HG03159 (cell line): ENCODE results near the gene CALHM1.

Source experiments
- ATAC-seq: cut with Tn5 transposase; IDR thresholded peaks from one replicate; pipeline ENCODE4 v1.9.1; 2021; ENCODE audit warnings: mild to moderate bottlenecking, moderate library complexity; ENCODE audit not compliant: unreplicated experiment

Gene CALHM1

GRCh38 chr10:103457176-103457712 is 1.5 kb downstream of the CALHM1 start:
- no peak for ATAC-seq

DNA sequence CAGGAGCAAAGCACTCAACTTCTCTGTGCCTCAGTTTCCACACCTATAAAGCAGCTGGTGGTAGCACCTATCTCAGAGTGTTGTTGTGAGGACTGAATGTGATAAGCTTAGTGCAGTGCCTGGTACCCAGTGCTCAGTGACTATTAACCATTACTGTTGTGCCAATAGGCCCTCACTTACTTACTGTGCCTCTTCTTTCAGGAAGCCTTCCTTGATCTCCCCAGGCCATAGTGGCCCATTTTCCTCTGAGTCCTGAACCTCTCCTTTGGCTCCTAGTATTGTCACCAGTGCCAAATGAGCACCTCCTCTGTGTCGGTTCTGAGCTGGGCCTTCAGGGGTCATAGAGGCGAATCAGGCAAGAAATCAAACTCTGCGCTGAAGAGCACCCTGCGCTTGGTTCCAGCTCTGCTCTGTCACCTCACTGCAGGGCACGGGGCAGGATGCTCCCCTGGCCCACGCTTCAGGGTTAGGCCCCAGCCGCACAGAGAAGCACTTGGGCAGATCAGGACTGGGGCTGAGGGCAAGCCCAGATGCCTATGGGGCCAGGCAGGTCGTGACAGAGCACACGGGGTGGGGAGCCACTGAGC is 2.5 kb downstream of the CALHM1 start:
- no peak for ATAC-seq

DNA sequence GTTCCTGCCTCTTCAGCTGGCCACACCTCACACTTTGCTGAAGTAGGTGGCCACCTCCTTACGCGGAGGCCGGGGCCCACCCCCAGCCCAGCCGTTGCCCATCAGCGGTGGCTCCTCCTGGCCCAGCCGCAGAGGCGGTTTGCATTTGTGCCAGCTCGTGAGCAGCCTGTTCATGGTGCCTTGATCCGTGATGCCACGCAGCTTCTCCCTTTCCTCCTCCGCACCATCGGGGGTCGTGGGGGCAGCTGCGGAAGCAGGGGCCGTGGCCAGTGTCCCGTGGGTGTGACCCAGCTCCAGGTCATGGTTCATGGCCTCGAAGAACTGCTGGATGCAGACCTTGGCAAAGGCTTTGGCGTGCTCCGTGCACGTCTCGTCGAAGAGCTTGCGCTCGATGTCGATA is 3.5 kb downstream of the CALHM1 start:
- no peak for ATAC-seq

DNA sequence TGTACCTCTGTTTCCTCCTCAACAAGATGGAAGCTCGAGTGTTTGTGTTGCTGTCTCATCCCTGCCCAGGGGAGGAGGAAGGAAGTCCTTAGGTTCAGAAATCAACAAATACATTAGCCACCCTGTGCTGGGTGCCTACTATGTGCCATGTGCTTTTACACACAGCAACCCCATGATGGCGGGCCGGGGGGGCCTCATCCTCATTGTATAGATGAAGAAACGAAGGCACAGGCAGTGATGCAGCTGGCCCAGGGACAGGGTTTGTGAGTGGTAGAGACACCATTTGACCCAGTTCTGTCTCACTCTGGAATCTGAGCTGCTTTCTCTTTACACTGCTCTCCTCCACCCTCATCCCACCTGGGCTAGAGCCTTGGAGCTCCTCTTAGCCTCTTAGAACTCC is 4.7 kb downstream of the CALHM1 start:
- no peak for ATAC-seq

GRCh38 chr10:103452506-103453230 is 6.0 kb downstream of the CALHM1 start:
- no peak for ATAC-seq

- ATAC-seq, result peak; percentile 70
Observed at GRCh38 chr10:103451831-103452505, 6.7 kb downstream of the CALHM1 start, which contains the start of gene CALHM2. CALHM2 (minus strand) TSS chr10:103452370; CDS start chr10:103449941, 2,429 bp downstream.

GRCh38 chr10:103451091-103451813 is 7.4 kb downstream of the CALHM1 start:
- no peak for ATAC-seq

GRCh38 chr10:103450201-103450695 is 8.5 kb downstream of the CALHM1 start:
- ATAC-seq, result no peak

DNA sequence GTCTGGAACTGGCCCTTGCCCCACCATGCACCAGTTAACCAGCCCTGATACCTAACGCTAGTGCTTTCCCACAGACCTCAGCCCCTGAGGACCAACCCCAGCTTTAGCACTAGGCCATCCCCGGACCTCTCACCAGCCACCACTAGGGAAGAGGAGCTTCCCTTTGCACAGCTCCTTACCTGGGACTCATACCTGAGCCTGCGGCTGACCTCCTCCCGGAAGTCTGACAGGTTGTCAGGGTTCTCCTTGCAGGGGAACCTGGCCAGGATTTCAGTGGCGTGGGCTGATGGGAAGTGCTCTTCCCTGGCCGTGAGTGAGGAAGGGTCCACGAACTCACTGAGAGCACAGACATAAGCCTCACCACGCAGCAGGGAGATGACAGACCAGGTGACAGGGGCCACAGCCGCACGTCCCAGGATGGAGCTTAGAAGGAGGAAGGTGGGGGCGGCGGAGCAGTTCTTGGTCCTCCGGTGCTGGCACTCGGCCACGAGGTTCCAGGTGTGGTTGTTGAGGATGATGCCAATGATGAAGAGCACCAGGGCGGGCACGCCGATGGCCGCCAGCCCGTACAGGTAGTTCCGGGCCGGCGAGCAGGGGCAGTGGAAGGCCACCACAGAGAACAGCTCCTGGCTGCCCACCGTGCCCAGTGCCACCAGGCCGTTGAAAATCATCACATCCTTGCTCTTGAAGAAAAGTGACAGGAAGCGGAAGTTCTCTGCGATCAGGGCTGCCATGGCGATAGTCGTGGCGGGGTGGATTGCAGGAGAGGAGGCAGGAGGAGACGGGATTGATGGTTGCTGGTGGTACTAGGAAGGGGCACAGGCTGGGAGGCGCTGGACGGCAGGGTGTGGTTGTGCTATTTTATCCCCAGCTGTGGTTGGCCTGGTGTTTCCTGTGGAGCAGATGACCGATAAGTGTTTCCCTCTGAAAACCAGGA is 9.2 kb downstream of the CALHM1 start:
- ATAC-seq, result no peak

- ATAC-seq, result no peak
Observed at GRCh38 chr10:103448746-103449145, 10.0 kb downstream of the CALHM1 start.

GRCh38 chr10:103447187-103447586 is 11.5 kb downstream of the CALHM1 start:
- no peak for ATAC-seq

DNA sequence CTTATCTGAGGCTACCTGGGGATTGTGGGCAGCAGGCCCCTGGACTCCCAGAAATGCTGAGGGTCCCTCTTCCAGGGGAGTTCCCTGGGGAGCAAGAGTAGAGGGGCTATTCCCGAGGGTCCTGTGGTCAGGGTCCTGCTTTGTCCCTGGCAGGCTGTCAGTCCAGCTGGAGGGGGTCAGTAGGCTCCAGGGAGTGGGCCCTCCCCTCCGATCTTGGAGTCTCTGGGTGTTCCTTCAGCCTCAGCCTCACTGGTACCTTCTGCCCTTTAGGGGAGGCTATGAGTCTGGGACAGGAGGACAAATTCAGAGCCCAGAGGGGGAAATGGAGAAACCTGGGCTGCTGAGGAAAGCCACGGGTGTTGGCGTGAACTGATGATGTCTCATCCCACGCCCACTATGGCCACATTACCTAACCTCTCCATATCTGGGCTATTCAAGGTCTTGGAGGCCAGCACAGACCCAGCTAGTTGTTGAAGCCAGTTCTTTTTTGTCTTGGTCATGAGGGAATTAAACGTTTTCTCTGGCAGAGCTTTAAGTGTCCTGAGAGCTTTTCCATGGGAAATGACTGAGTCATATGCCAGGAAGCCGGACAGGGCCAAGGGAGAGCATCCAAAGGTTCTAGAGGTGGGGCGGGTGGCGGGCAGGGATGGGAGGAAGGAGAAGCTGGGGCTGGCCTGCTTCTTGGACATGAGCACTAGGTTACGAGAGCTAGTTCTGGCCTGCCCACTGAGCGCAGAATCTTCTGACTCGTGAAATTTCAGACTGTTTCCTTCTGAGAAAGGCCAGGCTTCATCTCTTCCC is 12.7 kb downstream of the CALHM1 start:
- no peak for ATAC-seq

DNA sequence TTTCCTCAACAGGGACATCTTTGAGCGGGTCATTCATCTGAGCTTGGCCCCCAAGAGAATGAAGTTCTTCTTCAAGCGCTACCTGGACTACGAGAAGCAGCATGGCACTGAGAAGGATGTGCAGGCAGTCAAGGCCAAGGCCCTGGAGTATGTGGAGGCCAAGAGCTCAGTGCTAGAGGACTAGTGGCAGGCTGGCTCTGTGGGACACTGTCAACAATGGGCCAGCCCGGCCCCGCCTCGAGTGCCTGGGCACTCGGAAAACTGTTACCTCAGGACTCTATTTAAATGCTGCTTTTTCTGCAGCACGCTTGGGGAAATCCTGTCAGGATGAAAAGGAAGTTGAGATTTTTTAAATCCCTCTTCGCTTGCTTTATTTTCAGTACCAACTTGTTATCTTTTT is 13.3 kb downstream of the CALHM1 start:
- ATAC-seq, result no peak

DNA sequence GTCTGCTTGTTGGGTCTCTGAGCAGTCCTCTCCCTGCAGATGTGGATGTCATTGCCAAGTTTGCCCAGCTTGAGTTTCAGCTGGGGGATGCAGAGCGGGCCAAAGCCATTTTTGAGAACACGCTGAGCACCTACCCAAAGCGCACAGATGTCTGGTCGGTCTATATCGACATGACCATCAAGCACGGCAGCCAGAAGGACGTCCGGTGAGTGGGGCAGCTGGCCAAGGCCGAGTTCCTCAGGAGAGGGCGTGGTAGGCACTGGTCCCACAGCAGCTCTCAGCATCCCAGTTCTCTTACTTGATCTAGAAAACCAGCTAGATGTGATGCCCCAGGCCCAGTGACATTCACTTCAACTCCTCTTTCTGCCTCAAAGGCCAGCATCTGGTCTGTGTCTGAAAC is 14.2 kb downstream of the CALHM1 start:
- no peak for ATAC-seq

DNA sequence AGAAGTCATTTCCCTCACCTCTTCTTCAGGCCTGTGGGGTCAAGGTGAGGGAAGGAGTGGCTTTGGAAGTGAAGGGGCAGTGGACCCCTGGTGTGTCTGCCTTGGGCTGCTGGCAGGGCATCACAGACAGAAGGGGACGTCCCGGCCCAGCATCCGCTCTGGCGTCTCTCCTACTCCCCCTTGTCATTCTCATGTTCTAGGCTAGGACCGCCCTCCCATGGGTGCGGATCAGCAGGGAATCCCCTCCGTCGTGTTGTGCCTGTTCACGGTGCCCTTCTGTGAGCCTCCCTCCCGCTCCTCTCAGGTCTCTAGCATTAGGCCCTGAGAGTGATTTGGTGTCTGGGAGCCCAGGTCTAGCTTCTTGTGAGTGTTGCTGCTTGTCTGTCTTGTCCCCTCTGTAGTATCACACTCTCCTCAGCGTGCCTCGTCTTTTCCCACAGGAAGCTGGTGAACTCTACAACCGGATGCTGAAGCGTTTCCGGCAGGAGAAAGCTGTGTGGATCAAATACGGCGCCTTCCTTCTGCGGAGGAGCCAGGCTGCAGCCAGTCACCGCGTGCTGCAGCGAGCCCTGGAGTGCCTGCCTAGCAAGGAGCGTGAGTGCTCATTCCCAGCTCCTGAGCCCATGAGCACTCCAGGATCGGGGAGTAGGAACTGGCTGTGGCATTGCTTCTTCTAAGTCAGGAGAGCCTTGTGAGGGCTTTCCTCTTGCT is 15.1 kb downstream of the CALHM1 start:
- ATAC-seq, result no peak

DNA sequence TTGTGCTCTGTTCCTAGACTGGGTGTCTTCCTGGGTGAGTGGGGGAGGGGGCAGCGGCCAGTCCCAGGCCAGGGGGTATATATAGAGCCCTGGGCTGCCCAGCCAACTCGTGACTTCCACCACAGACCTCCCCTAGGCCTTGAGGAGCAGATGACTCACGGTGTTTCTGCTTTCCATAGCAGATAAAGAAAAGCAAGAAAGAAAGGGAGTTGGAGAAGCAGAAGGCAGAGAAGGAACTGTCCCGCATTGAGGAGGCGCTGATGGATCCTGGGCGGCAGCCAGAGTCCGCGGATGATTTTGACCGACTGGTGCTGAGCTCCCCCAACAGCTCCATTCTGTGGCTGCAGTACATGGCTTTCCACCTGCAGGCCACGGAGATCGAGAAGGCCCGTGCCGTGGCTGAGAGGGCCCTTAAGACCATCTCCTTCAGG is 16.7 kb downstream of the CALHM1 start:
- ATAC-seq, result no peak

DNA sequence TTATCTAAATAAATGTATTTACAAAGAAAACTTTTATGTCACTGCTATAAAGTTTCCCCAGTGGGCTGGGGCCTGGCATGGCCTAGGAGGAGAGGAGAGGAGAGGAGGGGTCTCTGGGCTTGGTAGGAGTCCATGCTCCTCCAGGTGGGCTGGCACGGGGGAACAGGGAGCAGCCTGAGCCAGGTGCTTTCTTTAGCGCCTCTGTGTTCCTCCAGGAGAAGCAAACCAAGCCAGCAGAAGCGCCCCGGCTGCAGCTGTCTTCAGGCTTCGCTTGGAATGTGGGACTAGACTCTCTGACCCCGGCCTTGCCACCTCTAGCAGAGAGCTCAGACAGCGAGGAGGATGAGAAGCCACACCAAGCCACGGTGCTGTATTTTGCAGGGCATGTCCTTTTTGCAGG is 17.1 kb downstream of the CALHM1 start:
- ATAC-seq, result no peak

DNA sequence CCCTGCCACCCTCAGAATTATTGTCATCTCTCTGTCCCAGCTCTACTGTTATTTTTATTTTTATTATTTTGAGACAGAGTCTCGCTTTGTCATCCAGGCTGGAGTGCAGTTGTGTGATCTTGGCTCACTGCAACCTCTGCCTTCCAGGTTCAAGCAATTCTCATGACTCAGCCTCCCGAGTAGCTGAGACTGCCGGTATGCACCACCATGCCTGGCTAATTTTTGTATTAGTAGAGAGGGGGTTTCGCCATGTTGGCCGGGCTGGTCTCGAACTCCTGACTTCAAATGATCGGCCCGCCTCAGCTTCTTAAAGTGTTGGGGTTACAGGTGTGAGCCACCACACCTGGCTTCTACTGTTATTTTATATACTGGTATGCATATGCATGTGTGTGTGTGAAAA is 17.5 kb downstream of the CALHM1 start:
- ATAC-seq, result no peak
